ENCODE results near the gene ACCS. TPM values are rescaled to one million over a fixed set of nuclear protein-coding genes. Genes with fewer than 3 reads are reported as not detected.

Gene ACCS
- total and polyA plus RNA-seq, 2 donors (not counting 3 experiments of a cell fraction or from before 2014, with no cell fraction given), result 8.6 to 22.7 TPM

DNA sequence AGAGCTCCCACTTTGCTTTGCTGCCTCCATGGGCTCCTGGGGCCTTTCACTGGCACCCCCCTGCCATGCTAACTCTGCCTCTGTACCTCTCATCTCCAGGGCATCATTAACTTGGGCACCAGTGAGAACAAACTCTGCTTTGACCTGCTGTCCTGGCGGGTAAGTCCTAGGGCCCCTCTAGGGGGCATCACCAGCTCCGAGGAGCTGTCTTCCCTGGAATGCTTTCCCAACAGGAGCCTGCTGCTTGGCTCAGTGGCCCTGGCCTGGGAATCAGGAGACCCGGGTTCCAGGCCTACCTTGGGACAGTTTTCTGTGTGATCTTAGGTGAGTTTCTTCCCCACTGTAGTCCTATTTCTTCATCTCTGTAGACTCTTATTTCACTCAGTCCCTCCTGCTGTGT lies 5.1 kb downstream of the ACCS start:
- BruUV-seq (replicated peaks), result no TSS peak
- ChIA-PET CTCF (interaction anchor here (1.1 to 3.5 kb wide), 3 partner anchors 8 to 23 kb away, joined by 3 to 26 read pairs (median 4); partner anchors contain the start of gene EXT2), POLR2A (no interaction called here)
- H3K4me2 ChIP-seq (ENCODE audit: insufficient read depth, low read length), result no peak overlapping the region
- no peak overlapping the region for H3K9ac ChIP-seq (replicated peaks; ENCODE audit: extremely low read depth, insufficient read depth, low read length)
- no peak overlapping the region for H2AFZ ChIP-seq (ENCODE audit: low read depth, low read length)
- DNase-seq (ENCODE audit: low read depth, low spot score) (no peak), FAIRE-seq (no peak)
- no peaks in the 10 kb centered on the region for H4K20me1 ChIP-seq (replicated peaks; ENCODE audit: control insufficient read depth, extremely low read depth, insufficient read depth, low read length)
- H3K36me3 ChIP-seq (ENCODE audit: control insufficient read depth in 2 of 2, extremely low read depth in 1 of 2, insufficient read depth in 2 of 2, low read length in 2 of 2), result peaks cover 0 to 3% of the 10 kb centered on the region in 2 experiments
- peaks cover 5% of the 10 kb centered on the region for H3K4me1 ChIP-seq (ENCODE audit: control insufficient read depth, extremely low read depth, insufficient read depth, low read length)
- H3K27ac ChIP-seq (ENCODE audit: insufficient read depth, low read depth, low read length), result no peak overlapping the region
- H3K79me2 ChIP-seq (ENCODE audit: control insufficient read depth, insufficient read depth, low read length), result no peaks in the 10 kb centered on the region
- H3K4me3 ChIP-seq (replicated peaks in 1 of 3; ENCODE audit: insufficient read depth in 1 of 3, low read depth in 1 of 3, low read length in 3 of 3), result no peak overlapping the region
- intact Hi-C loops (cut with micrococcal nuclease), result no loop called here
- H3K27me3 ChIP-seq (ENCODE audit: control insufficient read depth in 2 of 2, insufficient read depth in 2 of 2, low read length in 2 of 2), result no peaks in the 10 kb centered on the region
- no peaks in the 10 kb centered on the region for H3K9me3 ChIP-seq (replicated peaks; ENCODE audit: control insufficient read depth, insufficient read depth, low read length)
- dilution Hi-C loops (cut with MboI; ENCODE audit: extremely low pct_ligation_motif_present, low sequenced_read_pairs), result no loop called here
- no peaks in the 10 kb centered on the region for H3K9me1 ChIP-seq (replicated peaks; ENCODE audit: control insufficient read depth, extremely low read depth, insufficient read depth, low read length)
- no peak for TF ChIP-seq MYC (IDR thresholded peaks at IDR 0.05; ENCODE audit: low read depth, low read length)
- TF ChIP-seq, protein P1, sequence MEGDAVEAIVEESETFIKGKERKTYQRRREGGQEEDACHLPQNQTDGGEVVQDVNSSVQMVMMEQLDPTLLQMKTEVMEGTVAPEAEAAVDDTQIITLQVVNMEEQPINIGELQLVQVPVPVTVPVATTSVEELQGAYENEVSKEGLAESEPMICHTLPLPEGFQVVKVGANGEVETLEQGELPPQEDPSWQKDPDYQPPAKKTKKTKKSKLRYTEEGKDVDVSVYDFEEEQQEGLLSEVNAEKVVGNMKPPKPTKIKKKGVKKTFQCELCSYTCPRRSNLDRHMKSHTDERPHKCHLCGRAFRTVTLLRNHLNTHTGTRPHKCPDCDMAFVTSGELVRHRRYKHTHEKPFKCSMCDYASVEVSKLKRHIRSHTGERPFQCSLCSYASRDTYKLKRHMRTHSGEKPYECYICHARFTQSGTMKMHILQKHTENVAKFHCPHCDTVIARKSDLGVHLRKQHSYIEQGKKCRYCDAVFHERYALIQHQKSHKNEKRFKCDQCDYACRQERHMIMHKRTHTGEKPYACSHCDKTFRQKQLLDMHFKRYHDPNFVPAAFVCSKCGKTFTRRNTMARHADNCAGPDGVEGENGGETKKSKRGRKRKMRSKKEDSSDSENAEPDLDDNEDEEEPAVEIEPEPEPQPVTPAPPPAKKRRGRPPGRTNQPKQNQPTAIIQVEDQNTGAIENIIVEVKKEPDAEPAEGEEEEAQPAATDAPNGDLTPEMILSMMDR (IDR thresholded peaks at IDR 0.05; ENCODE audit: extremely low read depth in 1 of 2, insufficient read depth in 1 of 2, low read depth in 1 of 2, low read length in 2 of 2), result no peak
- TF ChIP-seq POLR2AphosphoS5 (IDR thresholded peaks at IDR 0.05; ENCODE audit: insufficient read depth, low read depth, low read length), result no peak
- no peak for TF ChIP-seq POLR2A (IDR thresholded peaks at IDR 0.05; ENCODE audit: low read depth, low read length)
- TF ChIP-seq, protein P2, sequence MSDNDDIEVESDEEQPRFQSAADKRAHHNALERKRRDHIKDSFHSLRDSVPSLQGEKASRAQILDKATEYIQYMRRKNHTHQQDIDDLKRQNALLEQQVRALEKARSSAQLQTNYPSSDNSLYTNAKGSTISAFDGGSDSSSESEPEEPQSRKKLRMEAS (IDR thresholded peaks at IDR 0.05; ENCODE audit: insufficient read depth, insufficient read length), result no peak
- TF ChIP-seq GATA2 (IDR thresholded peaks at IDR 0.05; ENCODE audit: insufficient read depth, insufficient read length, low read depth, low read length), result no peak
- no peak for TF ChIP-seq FOS (IDR thresholded peaks at IDR 0.05; ENCODE audit: borderline replicate concordance, insufficient read depth, low read length)
- TF ChIP-seq EZH2 (IDR thresholded peaks at IDR 0.05; ENCODE audit: borderline replicate concordance, low read depth, low read length, severe bottlenecking), result no peak
